Mesendoderm (in vitro differentiated cells): ENCODE results near the gene NTF3.
A peak's percentile ranks its signal among the peaks of the same experiment; 100 is the strongest.

ENCODE experiments used
- DNase-seq: peaks from one replicate; pipeline ENCODE4 v3.0.0; 2013
- H2AK5ac ChIP-seq: 2 replicates; pipeline ENCODE4 v1.6.1; 2013; ENCODE audit warnings: low read length, inconsistent platforms
- H2BK120ac ChIP-seq: 2 replicates; pipeline ENCODE4 v1.6.1; 2013; ENCODE audit warnings: low read depth, mild to moderate bottlenecking, low read length, moderate library complexity, mixed read lengths
- H2BK15ac ChIP-seq: replicated peaks from 2 replicates; pipeline ENCODE4 v1.6.1; 2013; ENCODE audit warnings: low read depth, mild to moderate bottlenecking, moderate library complexity
- H2BK5ac ChIP-seq: 2 replicates; pipeline ENCODE4 v1.6.1; 2013; ENCODE audit warnings: low read length, inconsistent platforms
- H3K18ac ChIP-seq: 2 replicates; pipeline ENCODE4 v1.6.1; 2013; ENCODE audit warnings: mild to moderate bottlenecking, low read length, mixed read lengths
- H3K23ac ChIP-seq: one replicate; pipeline ENCODE4 v1.6.1; 2013; ENCODE audit warnings: low read length
- H3K27ac ChIP-seq: 2 replicates; pipeline ENCODE4 v1.5.1; 2013; ENCODE audit warnings: low read depth, mild to moderate bottlenecking, inconsistent platforms, low read length, moderate library complexity
- H3K27me3 ChIP-seq: 2 replicates; pipeline ENCODE4 v1.6.1; 2013; ENCODE audit warnings: low read length, control low read depth, mild to moderate bottlenecking, inconsistent platforms; ENCODE audit not compliant: insufficient read depth, poor library complexity
- H3K36me3 ChIP-seq: 2 replicates; pipeline ENCODE4 v1.6.1; 2013; ENCODE audit warnings: low read length, inconsistent platforms; ENCODE audit not compliant: control insufficient read depth, insufficient read depth
- H3K4ac ChIP-seq: one replicate; pipeline ENCODE4 v1.6.1; 2013; ENCODE audit warnings: low read depth, mild to moderate bottlenecking, low read length, moderate library complexity
- H3K4me1 ChIP-seq: 2 replicates; pipeline ENCODE4 v1.6.1; 2013; ENCODE audit warnings: low read depth, low read length, inconsistent platforms; ENCODE audit not compliant: control insufficient read depth
- H3K4me2 ChIP-seq: 2 replicates; pipeline ENCODE4 v1.6.1; 2013; ENCODE audit warnings: low read length
- H3K4me3 ChIP-seq: 2 replicates; pipeline ENCODE4 v1.5.1; 2013; ENCODE audit warnings: mild to moderate bottlenecking, low read length
- H3K56ac ChIP-seq: one replicate; pipeline ENCODE4 v1.6.1; 2013; ENCODE audit warnings: low read length
- H3K79me1 ChIP-seq: 2 replicates; pipeline ENCODE4 v1.6.1; 2013; ENCODE audit warnings: low read length, inconsistent platforms
- H3K79me2 ChIP-seq: 2 replicates; pipeline ENCODE4 v1.6.1; 2013; ENCODE audit warnings: mild to moderate bottlenecking, low read length; ENCODE audit not compliant: control insufficient read depth, insufficient read depth
- H3K9ac ChIP-seq: 2 replicates; pipeline ENCODE4 v1.6.1; 2013; ENCODE audit warnings: low read length, inconsistent platforms
- H4K5ac ChIP-seq: one replicate; pipeline ENCODE4 v1.6.1; 2013; ENCODE audit warnings: low read length
- H4K8ac ChIP-seq: one replicate; pipeline ENCODE4 v1.6.1; 2013; ENCODE audit warnings: low read depth, mild to moderate bottlenecking, control low read depth, low read length, moderate library complexity
- WGBS: extraction: QIAGEN DNeasy Blood & Tissue Kit; methylation state at CpG from one replicate; pipeline ENCODE4 v1.1.7; 2013; ENCODE audit warnings: low lambda C conversion rate, missing lambda C conversion rate; ENCODE audit not compliant: insufficient coverage; ENCODE audit errors: extremely low coverage; 5-methylcytosine and 5-hydroxymethylcytosine counted together

The NTF3 gene

GRCh38 chr12:5428332-5429221 is 3.3 kb upstream of the NTF3 start:
- H3K9ac ChIP-seq = peak overlapping the region; percentile 48
- no peak overlapping the region for H4K5ac ChIP-seq
- no peak overlapping the region for H2BK15ac ChIP-seq
- H3K79me1 ChIP-seq = no peaks in the 10 kb centered on the region
- H4K8ac ChIP-seq = no peak overlapping the region
- peaks cover 6% of the 10 kb centered on the region for H3K27me3 ChIP-seq
- H3K4me3 ChIP-seq = no peak overlapping the region
- no peaks in the 10 kb centered on the region for H3K36me3 ChIP-seq
- peaks cover 3% of the 10 kb centered on the region for H3K4me1 ChIP-seq
- no peak overlapping the region for H3K4ac ChIP-seq
- H3K4me2 ChIP-seq = peak overlapping the region; percentile 23
- peak; percentile 74 for DNase-seq
- no peak overlapping the region for H3K27ac ChIP-seq
- no peaks in the 10 kb centered on the region for H3K79me2 ChIP-seq
- no peak overlapping the region for H2AK5ac ChIP-seq
- peak overlapping the region; percentile 86 for H3K56ac ChIP-seq
- H2BK120ac ChIP-seq = no peak overlapping the region
- H3K18ac ChIP-seq = peak overlapping the region; percentile 60
- no peak overlapping the region for H3K23ac ChIP-seq
- WGBS = no CpG with 5 or more reads among the region's 14 CpGs
- H2BK5ac ChIP-seq = no peak overlapping the region

GRCh38 chr12:5429741-5430557 is 2.0 kb upstream of the NTF3 start:
- Histone ChIP-seq H3K4me2 (peak overlapping the region; percentile 48), H3K79me1 (peaks cover 1% of the 10 kb centered on the region), H4K8ac (no peak overlapping the region), H3K79me2 (peaks cover 2% of the 10 kb centered on the region), H2BK15ac (no peak overlapping the region), H2AK5ac (no peak overlapping the region), H2BK5ac (no peak overlapping the region), H2BK120ac (no peak overlapping the region), H3K36me3 (no peaks in the 10 kb centered on the region), H3K4me1 (peaks cover 7% of the 10 kb centered on the region), H3K56ac (peak overlapping the region; percentile 73), H3K27me3 (peaks cover 14% of the 10 kb centered on the region), H3K23ac (no peak overlapping the region), H3K27ac (no peak overlapping the region), H4K5ac (no peak overlapping the region), H3K18ac (no peak overlapping the region), H3K9ac (peak overlapping the region; percentile 25), H3K4me3 (no peak overlapping the region), H3K4ac (no peak overlapping the region)
- no CpG with 5 or more reads among the region's 23 CpGs for WGBS
- DNase-seq = peak; percentile 86

GRCh38 chr12:5430641-5431603 is 986 bp upstream of the NTF3 start:
- H4K5ac ChIP-seq = no peak overlapping the region
- peaks cover 4% of the 10 kb centered on the region for H3K79me2 ChIP-seq
- H3K36me3 ChIP-seq = no peaks in the 10 kb centered on the region
- H3K9ac ChIP-seq = peak overlapping the region; percentile 2
- no peak overlapping the region for H3K4ac ChIP-seq
- no peak overlapping the region for H3K27ac ChIP-seq
- no peak overlapping the region for H3K23ac ChIP-seq
- no peak overlapping the region for H4K8ac ChIP-seq
- H2BK15ac ChIP-seq = no peak overlapping the region
- H3K56ac ChIP-seq = peak overlapping the region; percentile 73
- peaks cover 24% of the 10 kb centered on the region for H3K27me3 ChIP-seq
- DNase-seq = peak; percentile 46
- H3K4me2 ChIP-seq = peak overlapping the region; percentile 14
- H2BK120ac ChIP-seq = no peak overlapping the region
- no CpG with 5 or more reads among the region's 58 CpGs for WGBS
- H3K79me1 ChIP-seq = peaks cover 1% of the 10 kb centered on the region
- no peak overlapping the region for H2BK5ac ChIP-seq
- peak overlapping the region; percentile 21 for H3K4me3 ChIP-seq
- peaks cover 7% of the 10 kb centered on the region for H3K4me1 ChIP-seq
- peak overlapping the region; percentile 35 for H3K18ac ChIP-seq
- no peak overlapping the region for H2AK5ac ChIP-seq

GRCh38 chr12:5433081-5433844 is 1.4 kb downstream of the NTF3 start:
- peak overlapping the region; percentile 86 for H3K4me2 ChIP-seq
- no peak overlapping the region for H4K5ac ChIP-seq
- H3K4me3 ChIP-seq = peak overlapping the region; percentile 9
- no peak overlapping the region for H3K27ac ChIP-seq
- peaks cover 7% of the 10 kb centered on the region for H3K4me1 ChIP-seq
- H3K18ac ChIP-seq = no peak overlapping the region
- no peak overlapping the region for H3K4ac ChIP-seq
- no peak overlapping the region for H2AK5ac ChIP-seq
- peak overlapping the region; percentile 81 for H3K56ac ChIP-seq
- WGBS = no CpG with 5 or more reads among the region's 59 CpGs
- no peak overlapping the region for H3K23ac ChIP-seq
- no peak overlapping the region for H2BK15ac ChIP-seq
- peaks cover 1% of the 10 kb centered on the region for H3K79me1 ChIP-seq
- H2BK5ac ChIP-seq = no peak overlapping the region
- no peak overlapping the region for H4K8ac ChIP-seq
- peaks cover 4% of the 10 kb centered on the region for H3K79me2 ChIP-seq
- peaks cover 25% of the 10 kb centered on the region for H3K27me3 ChIP-seq
- H3K9ac ChIP-seq = peak overlapping the region; percentile 65
- no peaks in the 10 kb centered on the region for H3K36me3 ChIP-seq
- DNase-seq = peak; percentile 55
- no peak overlapping the region for H2BK120ac ChIP-seq
